ENCODE results near the gene NRDE2.
"Not testable (repeated sequence)": the region's sequence is repeated elsewhere in the genome, so short reads cannot be mapped to it uniquely, and the experiment has no call there.

NRDE2 gene

DNA sequence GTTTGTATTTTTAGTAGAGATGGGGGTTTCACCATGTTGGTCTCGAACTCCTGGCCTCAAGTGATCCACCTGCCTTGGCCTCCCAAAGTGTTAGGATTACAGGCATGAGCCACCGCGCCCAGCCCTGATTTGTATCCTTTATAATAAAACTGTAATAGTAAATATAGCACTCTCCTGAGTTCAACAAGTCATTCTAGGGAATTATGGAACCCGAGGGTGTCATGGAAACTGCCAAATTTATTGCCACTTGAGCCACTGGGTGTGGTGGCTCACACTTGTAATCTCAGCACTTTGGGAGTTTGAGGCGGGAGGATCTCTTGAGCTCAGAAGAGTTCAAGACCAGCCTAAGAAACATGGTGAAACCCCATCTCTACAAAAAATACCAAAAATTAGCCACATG, 9.5 kb upstream of the NRDE2 start:
- DNase-seq = not testable (repeated sequence)

DNA sequence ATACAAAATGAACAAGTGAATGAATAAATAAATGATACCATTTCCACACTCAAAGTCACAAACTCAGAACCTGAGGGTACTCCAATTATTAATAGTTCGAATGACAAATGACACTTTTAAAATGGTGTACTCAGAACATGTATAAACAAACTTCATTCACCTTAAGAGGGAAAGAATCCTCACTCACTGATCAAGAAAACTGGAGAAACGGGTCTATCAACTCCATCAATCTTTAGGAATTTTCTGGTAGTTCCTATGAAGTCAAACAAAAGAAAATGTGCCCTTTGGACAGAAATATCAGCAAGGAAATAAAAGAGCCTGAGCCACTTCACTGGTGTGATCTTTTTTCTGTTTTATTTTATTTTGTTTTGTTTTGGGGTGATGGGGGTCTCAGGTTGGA, 5.2 kb upstream of the NRDE2 start:
- DNase-seq = no peak

DNA sequence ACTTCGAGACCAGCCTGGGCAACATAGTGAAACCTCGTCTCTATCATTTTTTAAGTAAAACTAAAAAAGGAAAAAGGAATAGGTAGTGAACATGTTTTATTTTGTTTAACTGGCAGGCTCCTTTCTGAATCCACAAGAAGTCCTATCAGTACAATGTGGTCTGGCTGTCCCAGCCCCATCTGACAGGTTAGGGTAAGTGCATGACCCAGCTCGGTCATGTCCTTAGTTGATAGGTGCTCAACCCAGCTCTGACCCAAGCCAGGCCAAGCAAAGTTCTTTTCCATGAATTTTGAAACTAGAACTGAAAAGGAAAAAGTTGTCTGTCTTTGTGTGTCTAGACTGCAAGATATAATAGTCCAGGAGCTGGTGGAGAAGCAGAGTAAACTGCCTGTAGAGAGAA, 4.7 kb upstream of the NRDE2 start:
- no peak for DNase-seq

DNA sequence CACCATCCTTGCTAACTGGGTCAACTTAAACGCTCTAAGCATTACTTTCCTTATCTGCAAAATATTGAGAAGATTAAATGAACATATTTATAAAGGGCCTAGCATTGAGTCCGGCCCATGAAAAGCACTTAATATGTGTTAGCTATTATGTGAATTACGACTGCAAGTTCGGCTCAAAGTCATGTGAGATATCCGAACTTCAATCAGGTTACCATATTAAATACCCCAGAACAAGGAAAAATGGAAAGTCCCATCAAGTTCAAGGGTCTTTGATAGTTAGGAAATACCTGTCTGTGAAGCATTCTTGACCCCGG, 487 bp upstream of the NRDE2 start:
- DNase-seq = no peak

DNA sequence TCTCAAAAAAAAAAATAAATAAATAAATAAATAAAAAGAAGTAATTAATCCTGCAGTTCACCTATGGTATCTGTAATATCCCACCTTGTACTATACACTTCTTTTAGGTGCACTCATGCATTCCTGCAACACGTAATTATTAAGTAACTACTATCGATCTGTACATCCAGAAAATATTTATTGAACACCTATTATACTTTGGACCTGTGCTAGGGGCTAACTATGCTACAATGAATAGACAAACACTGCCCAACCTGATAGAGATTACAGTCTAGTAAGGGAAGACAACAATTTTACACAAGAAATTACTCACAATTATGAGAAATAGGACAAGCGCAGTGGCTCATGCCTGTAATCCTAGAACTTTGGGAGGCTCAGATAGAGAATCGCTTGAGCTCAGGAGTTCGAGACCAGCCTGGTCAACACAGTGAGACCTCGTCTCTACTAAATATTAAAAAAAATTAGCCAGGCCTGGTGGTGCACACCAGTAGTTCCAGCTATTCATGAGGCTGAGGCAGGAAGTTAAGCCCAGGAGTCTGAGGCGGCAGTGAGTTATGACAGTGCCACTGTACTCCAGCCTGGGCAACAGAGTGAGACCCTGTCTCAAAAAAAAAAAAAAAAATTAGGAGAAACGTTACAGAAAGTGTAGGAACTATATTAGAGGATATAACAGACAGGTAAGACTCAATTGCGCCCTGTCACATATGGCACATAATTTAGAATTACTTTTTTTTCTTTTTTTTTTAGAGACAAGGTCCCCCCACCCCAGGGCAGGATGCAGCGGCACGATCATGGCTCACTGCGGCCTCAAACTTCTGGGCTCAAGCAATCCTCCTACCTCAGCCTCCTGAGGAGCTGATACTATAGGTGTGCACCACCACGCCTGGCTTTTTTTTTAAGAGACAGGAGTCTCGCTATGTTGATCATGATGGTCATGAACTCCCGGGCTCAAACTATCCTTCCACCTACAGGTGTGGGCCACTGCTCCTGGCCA, 1.2 kb downstream of the NRDE2 start:
- no peak for DNase-seq

DNA sequence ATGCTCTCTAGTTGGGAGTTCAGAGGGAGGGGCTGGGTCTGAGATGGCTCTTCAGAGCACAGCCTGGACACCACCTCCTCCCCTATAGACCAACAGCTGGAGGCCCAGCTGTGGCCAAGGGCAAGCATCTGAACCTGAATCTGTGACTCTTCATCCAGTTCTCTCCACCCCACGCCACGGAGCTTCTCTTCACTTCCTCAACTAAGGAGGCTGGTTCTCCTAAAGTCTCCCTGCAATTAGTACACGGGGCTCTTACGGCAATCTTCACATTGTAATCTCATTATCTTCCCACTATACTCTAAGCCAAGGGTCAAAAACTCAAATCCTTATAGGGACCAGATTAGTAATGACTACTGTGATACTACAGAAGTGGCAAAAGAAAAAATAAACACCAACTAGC, 9.8 kb downstream of the NRDE2 start:
- no peak for DNase-seq

DNA sequence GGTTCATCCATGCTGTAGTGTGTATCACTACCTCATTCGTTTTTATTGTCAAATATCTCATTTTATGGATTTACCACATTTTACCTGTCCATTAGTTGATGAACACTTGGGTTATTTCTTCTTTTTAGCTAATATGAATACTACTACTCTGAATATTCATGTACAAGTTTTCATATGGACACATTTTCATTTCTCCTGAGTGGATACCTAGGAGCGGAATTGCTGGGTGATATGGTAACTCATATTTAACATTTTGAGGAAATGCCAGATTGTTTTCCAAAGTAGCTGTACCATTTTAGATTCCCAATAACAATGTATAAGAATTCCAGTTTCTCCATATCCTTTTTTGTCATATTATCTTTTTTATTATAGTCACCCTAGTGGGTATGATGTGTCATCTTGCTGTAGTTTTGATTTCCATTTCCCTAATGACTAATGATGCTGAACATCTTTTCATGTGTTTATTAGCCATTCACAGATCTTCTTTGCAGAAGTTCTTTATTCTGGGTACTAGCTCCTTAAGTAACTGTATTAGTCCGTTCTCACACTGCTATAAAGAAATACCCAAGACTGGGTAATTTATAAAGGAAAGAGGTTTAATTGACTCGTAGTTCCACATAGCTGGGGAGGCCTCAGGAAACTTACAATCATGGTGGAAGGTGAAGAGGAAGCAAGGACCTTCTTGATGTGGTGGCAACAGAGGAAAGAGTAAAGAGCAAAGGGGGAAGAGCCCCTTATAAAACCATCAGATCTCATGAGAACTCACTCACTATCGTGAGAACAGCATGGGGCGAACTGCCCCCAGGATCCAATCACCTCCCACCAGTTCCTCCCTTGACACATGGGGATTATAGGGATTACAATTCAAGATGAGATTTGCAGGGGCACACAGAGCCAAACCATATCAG, 11.9 kb downstream of the NRDE2 start:
- DNase-seq = no peak

DNA sequence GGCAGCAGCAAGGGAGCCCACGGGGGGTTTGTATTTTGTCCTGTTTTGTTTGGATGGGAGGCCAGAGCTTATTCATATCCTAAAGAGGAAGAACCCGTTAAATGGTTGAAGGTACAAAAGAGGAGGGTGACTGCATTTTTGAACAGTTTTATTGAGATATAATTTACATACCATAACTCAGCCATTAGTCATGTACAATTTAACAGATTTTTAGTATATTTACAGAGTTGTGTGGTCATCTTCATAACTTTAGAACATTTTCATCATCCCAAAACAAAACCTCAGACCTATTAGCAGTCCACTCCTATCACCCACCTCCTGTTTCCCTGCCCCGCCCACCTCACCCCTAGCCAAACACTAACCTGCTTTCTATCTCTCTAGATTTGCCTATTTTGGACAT, 12.6 kb downstream of the NRDE2 start:
- no peak for DNase-seq

DNA sequence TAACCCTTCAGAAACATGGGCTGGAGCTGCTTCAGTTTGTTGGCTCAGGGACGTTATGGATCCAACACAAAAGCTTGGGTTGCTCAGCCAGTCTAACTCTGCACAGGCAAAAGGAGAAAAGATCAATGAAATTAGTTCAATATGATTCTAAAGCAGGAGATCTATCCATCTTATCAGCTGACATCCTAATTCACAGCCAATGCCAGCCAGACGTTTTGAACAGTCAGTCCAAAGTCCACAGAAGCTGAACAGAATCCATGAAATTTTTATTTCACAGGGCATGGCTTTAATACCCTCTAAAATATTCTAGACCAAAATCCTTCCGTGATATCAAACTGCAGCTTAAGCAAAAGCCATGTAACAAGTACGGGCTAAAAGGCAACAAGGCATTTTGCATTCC, 13.7 kb downstream of the NRDE2 start:
- no peak for DNase-seq

DNA sequence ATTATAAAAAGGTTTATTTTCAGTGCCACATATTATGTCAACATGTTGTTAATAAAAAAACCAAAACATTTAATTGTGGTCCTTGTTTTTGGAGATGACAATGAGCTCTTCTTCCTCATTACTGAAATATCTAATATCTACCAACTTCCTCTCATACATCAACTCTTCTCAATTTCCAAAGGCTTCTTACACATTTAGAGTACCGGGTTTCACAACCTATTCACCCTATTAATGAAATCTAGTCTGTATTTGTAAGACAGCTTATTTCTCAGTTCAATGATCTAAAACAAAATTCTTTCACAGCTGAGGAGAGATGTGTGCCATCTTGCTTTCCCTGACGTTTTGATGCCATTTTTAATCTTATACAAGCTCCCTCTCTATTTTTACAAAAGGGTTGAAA, 14.5 kb downstream of the NRDE2 start:
- no peak for DNase-seq

DNA sequence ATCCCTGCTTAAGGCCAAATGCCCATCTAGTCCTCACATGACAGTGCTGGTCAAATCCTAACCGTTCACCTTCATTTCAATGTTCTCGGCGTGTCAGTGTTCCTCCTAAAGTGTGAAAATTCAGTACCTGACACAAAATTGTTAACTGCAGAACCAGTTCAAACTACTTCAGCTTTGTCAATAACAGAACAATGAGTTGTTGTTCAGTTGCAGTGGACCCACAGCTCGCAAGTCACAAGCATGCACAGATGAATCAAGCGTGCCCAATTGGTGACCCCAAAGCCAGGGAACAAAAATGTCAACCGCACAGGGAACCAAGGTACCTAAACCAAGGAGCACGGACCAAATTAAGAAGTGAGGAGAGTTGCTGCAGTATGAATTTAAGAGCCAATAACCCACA, 23.2 kb downstream of the NRDE2 start:
- DNase-seq = no peak

DNA sequence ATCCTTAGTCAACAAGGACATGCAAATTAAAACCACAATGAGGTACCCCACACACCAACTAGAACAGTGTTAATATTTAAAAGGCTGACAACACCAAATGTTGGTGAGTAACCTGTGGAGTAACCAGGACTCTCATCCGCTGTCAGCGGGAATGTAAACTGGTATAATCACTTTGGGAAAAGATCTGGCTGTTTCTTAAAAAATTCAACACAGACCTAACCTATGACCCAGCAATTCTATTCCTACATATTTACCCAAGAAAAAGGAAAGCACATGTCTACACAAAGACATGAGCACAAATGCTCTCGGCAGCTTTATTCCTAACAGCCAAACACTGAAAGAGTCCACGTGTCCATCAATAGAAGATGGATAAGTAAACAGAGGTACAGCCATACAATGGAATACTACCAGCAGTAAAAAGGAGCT, 26.6 kb downstream of the NRDE2 start:
- no peak for DNase-seq

DNA sequence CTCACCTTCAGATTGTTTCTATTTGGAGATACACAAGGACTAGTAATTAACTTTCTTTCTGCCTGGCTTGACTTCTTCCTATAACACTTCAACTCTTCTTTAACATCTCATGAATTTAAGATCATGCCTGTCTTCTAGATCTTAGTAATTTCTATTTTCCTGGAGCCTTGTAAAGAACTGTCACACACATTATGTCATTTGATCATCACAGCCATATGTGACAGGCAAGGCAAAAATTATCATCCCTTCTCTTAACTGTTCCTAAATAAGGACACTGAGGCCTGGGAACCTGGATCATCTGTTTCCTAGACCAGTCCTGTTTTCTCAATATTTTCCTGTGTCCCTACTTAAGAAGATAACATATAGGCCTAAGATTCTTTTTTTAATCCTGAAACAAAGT, 27.2 kb downstream of the NRDE2 start:
- DNase-seq = no peak

DNA sequence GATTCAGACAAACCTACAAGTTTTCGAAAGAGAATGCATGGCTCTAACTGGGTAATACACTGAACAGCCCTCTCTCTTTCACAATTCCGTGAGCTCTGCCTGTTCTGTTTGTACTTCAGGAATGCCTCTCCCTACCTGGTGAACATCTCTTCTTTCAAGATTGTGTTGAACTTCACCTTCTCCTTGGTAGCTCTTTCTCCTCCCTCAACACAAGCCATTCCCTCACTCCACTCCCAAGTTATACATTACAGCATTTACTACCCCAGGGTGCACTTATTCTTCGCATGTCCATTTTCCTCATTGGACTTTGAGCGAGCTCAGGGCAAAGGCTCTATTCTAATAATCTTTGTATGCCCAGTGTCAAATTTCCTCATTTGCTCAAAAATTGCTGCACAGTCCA, 28.3 kb downstream of the NRDE2 start:
- DNase-seq = no peak

DNA sequence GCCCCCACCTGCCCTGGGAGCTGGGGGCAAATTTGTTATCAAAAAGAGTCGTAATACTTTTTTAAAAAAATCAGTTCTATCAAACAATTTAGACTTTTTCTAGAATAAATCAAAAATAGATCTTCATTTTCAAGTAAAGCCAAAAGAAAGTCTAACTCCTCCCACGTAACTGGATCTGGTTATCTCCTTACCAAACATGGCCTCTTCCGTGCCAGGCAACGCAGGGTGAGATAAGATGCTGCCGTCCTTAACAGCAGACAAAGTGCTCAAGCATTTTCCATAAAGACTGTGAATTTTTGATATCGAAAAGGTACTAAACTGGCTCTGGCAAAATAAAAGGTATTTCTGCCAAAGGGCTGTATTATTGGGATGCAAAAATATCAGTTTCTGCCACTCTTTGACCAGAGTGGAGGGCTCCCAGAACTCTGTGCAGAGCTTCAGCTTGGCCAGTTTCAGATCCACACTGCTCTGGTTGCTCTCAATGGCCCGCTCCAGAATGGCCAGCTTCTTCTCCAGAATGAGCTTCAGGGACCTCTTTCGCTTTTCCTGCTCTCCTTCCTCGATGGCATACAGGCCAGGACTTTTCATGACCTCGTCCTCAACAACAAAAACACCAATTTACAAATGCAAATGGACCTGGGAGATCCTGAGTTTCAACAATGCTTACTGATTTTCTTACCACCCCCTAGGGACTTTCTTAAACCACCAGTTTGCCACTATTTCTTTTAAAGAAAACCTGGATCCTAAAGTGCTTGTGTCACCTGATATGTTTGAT, 29.0 kb downstream of the NRDE2 start:
- no peak for DNase-seq

DNA sequence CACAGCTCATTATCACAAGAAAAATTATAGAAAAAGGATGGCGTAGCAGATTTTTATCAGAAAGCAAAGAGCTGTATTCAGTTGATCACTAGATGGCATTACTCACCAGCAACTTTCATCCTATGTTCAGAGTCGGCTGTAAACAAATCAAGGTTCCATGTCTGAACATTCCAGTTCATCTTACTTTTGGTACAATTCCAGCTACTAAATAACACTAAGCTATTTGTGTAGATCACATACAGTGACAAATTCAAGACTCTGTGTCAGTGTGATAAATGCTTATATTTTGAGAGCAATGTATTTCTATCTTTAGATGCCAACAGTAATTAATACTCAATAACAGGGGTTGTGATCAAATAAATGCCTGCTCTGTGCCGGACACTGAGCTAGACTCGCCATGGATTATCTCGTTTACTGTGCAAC, 30.1 kb downstream of the NRDE2 start:
- no peak for DNase-seq

DNA sequence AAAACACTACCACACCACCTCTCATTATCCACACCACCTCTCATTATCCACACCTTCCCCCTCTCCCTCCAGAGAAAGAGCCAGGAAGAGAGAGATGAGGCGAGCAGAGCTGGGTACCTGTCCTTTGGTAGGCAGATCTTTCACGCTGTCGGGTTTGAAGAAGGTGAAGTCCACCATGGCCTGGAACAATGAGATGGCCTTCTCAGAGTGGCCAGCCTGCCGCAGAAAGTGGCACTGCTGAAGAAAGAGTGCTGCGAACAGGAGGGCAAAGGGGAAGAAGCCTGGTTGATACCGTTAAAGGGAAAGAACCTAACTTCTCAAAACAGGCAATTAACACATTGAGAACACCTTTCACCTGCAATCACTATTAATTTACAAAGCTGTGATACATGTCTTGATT, 30.6 kb downstream of the NRDE2 start:
- DNase-seq = no peak

DNA sequence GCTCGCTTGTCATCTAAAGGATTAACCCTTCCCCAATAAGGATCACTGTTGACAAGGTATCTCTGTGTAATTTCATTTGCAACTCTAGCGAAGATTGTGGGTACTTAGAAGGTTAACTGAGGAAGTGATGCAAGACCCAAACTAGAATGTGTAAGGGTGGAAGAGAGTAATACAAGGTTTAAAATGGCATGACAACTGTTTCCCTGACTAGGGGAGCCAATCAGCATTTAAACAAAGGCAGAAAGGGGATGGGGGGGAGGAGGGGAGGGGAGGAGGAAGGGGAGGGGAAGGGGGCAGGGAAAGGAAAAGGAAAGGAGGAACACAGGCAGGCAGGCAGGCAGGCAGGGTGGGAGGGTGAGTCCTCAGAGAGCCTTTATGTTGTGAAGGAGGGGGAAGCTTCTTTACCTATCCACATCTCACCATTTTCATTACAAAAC, 31.1 kb downstream of the NRDE2 start:
- DNase-seq = no peak

DNA sequence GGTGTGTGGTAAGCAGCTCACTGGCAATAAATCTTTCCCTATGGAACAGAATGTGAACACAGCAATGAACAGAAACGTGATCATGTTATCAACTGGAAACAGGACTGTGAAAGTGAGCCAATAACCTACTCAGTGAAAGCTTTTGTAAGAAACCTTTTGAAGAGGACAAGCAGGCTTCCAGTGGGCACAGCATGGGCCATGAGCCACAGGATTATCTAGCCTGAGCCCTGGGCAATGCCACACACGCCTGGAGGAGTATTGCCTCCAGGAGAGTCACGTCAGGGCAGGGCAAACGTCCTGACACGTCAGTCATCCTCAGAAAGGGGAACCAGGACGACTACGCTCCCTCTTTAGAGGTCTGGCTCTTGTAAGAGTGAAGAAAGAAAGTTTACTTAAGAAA, 32.3 kb downstream of the NRDE2 start:
- no peak for DNase-seq

DNA sequence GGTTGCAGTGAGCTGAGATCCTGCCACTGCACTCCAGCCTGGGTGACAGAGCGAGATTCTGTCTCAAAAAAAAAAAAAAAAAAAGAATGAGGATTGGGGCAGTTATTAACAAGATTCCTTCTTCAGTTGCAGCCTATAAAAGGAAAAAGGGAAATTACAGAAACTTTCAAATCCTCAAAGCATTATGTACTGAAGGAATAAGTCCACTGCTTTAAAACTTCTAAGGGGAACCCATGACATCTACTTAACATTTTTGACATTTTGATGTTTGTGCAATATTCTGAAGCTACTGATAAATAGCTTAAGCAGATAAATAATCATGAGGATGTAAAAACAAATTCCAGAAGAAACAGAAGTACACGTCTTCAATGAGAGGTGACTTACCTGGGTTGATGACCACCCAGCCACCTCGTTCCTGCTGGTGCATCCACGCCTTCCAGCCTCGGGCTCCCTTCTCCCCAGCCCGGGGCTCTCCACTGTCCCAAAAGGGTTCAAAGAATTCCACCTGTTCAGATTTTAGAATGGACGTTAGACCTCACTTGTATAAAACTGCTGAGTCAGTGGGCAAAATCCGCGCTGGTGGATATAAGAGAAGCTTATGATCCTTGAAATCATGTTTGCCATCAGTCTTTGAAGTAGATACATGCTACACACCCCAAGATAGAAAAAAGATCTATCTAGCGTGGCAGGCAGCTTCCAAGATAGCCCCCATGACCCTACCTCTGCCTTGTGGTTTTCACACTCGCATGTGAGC, 33.7 kb downstream of the NRDE2 start:
- DNase-seq = no peak

DNA sequence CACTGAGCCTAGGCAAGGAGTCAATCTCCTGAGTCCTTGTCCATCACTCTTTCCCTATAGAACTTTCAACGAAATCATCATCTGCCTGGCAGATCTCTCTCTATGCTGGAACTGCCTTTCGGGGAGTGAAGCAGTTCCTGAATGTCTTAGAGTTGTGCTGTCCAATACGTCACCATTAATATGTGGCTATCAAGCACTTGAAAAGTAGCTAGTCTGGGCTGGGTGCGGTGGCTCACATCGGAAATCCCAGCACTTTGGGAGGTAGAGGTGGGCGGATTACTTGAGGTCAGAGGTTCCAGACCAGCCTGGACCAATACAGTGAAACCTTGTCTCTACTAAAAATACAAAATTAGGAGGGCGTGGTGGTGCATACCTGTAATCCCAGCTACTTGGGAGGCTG, 35.1 kb downstream of the NRDE2 start:
- no peak for DNase-seq

DNA sequence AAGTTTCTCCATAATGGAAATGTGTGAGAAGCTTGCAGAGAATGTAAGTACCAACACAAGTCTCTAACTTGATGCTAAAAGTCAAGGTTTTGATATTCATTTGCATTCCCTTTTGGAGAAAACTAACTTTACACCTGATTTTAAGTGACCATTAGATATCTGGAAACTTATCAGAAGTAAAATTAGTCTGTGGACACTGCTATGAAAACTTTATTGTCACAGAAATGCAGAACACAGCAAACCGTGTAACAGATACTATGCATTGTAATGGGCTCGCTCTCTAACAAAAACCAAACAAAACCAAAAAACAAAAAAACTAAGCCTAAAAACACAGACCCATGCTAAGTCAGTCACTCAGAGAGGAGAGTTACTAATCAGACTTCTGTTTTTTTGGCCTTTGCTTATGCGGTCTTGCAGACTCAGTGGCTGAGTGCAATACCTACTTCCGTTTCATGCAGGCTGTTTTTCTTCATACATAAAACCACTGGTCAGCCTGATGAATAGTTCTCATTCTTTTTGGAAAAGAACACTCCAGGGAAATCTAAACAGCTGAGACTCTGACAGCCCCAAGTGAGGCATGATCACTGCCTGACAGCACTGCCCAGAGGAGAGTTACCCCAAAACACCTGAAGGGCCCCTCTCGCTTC, 35.7 kb downstream of the NRDE2 start:
- no peak for DNase-seq

Measured in NCI-H2029 (cell line).